NCI-H1092 treated with DMSO at 0.1 percent for 48 hours (cell line): Measurements from ENCODE around the gene PFKFB3.

Experiments used
- DNase-seq: peaks from one replicate; lab custom pipeline; 2025; lab: John Stamatoyannopoulos, UW

The PFKFB3 gene

DNA sequence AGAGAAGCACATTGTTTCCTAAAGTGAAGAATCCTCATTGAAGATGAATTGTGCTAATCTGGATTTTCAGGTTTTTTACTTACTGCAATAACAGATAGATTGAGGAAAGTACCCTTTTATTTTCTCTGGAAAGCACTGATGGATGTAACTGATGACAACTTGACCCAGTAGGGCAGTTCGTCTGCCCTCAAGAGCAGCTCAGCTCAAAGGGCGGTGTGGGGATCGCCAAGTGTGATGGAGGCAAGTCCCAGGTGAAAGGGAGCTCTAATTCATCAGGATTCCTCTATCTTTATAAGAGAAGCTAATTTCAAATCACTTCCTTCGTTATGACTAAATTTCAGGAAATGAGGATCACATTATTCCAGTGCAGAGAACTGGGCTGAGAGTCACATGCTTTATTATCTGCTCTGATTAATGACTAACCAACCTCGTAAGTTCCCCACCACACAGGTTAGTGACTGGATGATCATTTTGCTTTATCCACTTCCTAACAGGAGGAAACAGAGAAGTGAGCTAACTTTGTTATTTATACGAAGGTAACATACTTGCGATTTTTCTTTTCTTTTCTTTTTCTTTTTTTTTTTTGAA is 98.8 kb downstream of the PFKFB3 start:
- DNase-seq, result no peak
